ENCODE results near the gene RAB11A.
A peak's percentile ranks its signal among the peaks of the same experiment; 100 is the strongest.

Gene RAB11A

DNA sequence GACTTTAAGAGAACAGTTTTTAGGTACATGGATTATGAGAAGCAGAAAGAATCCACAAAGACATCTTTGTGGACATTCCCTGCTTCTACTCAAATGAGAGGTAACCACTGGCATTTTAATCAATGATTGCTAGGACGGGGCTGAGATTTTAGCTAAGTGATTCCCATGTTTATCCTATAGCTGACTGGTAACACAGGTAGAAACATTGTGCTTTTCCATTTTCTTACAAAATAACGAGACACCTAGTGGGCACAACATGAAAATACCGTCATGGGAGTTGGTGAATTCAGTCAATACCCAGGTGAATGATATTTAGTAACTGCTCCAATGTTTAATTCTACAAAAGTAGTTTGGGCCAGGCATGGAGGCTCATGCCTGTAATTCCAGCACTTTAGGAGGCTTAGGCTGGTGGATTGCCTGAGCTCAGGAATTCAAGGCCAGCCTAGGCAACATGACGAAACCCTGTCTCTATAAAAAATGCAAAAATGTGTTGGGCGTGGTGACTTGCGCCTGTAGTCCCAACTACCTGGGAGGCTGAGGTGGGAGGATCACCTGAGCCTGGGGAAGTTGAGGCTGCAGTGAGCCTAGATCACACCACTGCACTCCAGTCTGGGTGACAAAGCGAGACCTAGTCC, 40.0 kb upstream of the RAB11A start:
- Histone ChIP-seq H3K27ac (ENCODE audit: low read length) (no peak overlapping the region), H3K4me1 (ENCODE audit: low read length) (peaks cover 31% of the 10 kb centered on the region), H3K9me3 (ENCODE audit: insufficient read depth, low read length) (no peaks in the 10 kb centered on the region), H3K36me3 (replicated peaks; ENCODE audit: low read depth, low read length) (no peaks in the 10 kb centered on the region), H2AFZ (ENCODE audit: low read depth, low read length) (no peak overlapping the region), H3K27me3 (ENCODE audit: low read depth, low read length) (peaks cover 25% of the 10 kb centered on the region), H3K4me2 (ENCODE audit: low read length) (no peak overlapping the region), H4K20me1 (ENCODE audit: insufficient read depth, low read length) (no peaks in the 10 kb centered on the region), H3K4me3 (ENCODE audit: low read length) (no peak overlapping the region), H3K9ac (ENCODE audit: low read length) (no peak overlapping the region), H3K79me2 (ENCODE audit: low read length) (no peaks in the 10 kb centered on the region)
- TF ChIP-seq, protein P1, sequence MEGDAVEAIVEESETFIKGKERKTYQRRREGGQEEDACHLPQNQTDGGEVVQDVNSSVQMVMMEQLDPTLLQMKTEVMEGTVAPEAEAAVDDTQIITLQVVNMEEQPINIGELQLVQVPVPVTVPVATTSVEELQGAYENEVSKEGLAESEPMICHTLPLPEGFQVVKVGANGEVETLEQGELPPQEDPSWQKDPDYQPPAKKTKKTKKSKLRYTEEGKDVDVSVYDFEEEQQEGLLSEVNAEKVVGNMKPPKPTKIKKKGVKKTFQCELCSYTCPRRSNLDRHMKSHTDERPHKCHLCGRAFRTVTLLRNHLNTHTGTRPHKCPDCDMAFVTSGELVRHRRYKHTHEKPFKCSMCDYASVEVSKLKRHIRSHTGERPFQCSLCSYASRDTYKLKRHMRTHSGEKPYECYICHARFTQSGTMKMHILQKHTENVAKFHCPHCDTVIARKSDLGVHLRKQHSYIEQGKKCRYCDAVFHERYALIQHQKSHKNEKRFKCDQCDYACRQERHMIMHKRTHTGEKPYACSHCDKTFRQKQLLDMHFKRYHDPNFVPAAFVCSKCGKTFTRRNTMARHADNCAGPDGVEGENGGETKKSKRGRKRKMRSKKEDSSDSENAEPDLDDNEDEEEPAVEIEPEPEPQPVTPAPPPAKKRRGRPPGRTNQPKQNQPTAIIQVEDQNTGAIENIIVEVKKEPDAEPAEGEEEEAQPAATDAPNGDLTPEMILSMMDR (IDR thresholded peaks at IDR 0.05; ENCODE audit: low read depth, low read length), result peak; percentile 75
- TF ChIP-seq EZH2phosphoT487 (IDR thresholded peaks at IDR 0.05; ENCODE audit: low read depth), result no peak

DNA sequence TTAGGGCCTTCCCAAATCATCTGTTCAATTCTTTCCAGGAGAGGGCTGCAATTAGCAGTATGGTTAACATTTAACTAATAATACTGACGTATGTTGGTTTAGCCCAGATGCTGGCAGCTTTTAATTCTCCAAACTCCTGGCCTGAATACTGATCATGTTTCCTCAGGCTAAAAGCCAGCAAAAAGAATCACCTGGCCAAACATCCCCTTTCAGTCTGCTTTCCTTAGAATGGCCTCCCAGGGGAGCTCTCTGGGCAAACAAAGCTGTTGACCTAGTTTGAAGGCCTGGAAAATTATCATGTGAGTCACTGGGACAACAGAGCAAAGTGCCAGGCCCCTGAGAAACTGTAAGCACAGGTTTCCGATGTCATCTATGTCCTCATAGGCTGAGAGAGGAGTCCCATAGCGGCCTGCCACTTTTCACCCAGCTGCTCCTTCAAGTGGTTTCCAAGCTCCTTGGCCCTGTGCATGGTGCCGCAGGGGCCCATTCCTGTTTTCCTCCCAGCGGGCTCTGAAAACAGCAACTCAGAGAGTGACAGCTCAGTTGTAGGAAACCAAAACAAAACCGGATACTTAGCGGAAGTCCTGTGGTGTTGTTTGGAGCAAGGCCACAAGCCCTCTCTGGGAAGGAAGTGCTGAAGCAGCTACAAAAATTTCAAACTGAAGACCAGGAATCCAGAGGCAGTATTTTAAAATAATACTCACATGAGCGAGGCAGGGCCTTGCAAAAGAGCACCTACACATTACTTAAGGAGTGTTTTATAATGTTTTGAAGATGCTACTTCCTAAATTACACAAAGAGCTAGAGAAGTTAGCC, 36.5 kb upstream of the RAB11A start:
- Histone ChIP-seq H4K20me1 (ENCODE audit: insufficient read depth, low read length) (no peaks in the 10 kb centered on the region), H3K79me2 (ENCODE audit: low read length) (no peaks in the 10 kb centered on the region), H3K27ac (ENCODE audit: low read length) (no peak overlapping the region), H3K4me2 (ENCODE audit: low read length) (peak overlapping the region; percentile 3; the same call in 1 of the 2 replicates), H3K4me1 (ENCODE audit: low read length) (peaks cover 28% of the 10 kb centered on the region), H3K27me3 (ENCODE audit: low read depth, low read length) (0 out of 2 replicates have a peak, but pooled peaks cover under 1% of the 10 kb centered on the region), H3K36me3 (replicated peaks; ENCODE audit: low read depth, low read length) (no peaks in the 10 kb centered on the region), H3K4me3 (ENCODE audit: low read length) (no peak overlapping the region), H3K9me3 (ENCODE audit: insufficient read depth, low read length) (no peaks in the 10 kb centered on the region), H2AFZ (ENCODE audit: low read depth, low read length) (no peak overlapping the region), H3K9ac (ENCODE audit: low read length) (no peak overlapping the region)
- TF ChIP-seq EZH2phosphoT487 (IDR thresholded peaks at IDR 0.05; ENCODE audit: low read depth), result no peak
- TF ChIP-seq, protein P1 (IDR thresholded peaks at IDR 0.05; ENCODE audit: low read depth, low read length), result no peak

DNA sequence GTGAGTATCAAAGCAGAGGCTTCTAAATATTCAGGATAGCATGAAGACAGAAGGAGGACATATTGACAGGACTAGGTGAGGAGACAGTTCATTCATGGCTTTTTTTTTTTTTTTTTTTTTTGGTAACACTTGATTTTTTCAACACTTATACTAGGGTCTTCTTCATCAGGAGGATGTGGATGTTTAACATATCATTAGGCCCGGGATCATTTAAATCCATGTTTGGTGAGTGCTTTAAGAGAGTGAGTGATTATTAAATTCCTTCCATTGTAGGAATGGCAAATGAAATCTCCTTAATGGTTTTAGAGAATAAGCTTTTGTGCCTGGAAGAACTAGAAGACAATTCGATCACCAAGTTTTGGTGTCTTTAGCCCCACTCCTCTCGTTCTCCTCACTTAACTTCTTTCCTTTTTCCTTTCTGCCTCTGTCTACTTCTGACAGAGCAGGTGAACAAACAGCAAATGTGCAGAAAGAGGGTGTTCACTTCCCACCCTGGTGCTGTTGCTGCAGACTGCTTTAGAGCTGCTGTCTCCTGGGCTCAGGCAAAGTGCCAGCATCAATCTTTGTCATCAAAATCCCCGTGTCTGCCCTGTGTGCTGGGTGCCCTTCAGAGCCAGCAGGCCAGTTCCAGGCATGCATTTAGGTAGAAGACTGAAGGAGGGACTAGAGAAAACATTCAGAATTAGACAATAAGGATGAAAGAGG, 35.6 kb upstream of the RAB11A start:
- H3K27me3 ChIP-seq (ENCODE audit: low read depth, low read length), result no peaks in the 10 kb centered on the region
- no peaks in the 10 kb centered on the region for H3K79me2 ChIP-seq (ENCODE audit: low read length)
- no peak for TF ChIP-seq EZH2phosphoT487 (IDR thresholded peaks at IDR 0.05; ENCODE audit: low read depth)
- TF ChIP-seq, protein P1 (IDR thresholded peaks at IDR 0.05; ENCODE audit: low read depth, low read length), result no peak
- no peak overlapping the region for H2AFZ ChIP-seq (ENCODE audit: low read depth, low read length)
- peak overlapping the region; percentile 51 for H3K4me2 ChIP-seq (ENCODE audit: low read length)
- H3K4me1 ChIP-seq (ENCODE audit: low read length), result peaks cover 32% of the 10 kb centered on the region
- H3K9me3 ChIP-seq (ENCODE audit: insufficient read depth, low read length), result no peaks in the 10 kb centered on the region
- H3K27ac ChIP-seq (ENCODE audit: low read length), result no peak overlapping the region
- H4K20me1 ChIP-seq (ENCODE audit: insufficient read depth, low read length), result no peaks in the 10 kb centered on the region
- no peaks in the 10 kb centered on the region for H3K36me3 ChIP-seq (replicated peaks; ENCODE audit: low read depth, low read length)
- H3K4me3 ChIP-seq (ENCODE audit: low read length), result no peak overlapping the region
- no peak overlapping the region for H3K9ac ChIP-seq (ENCODE audit: low read length)
